Astrocyte (in vitro differentiated cells and primary cell): ENCODE results near the gene BCR. TPM values are rescaled to one million over a fixed set of nuclear protein-coding genes. Genes with fewer than 3 reads are reported as not detected.
"Not testable (repeated sequence)": the region's sequence is repeated elsewhere in the genome, so short reads cannot be mapped to it uniquely, and the experiment has no call there.

Experiments
- DNase-seq: peaks from one replicate; pipeline ENCODE4 v3.0.0-alpha.2; 2010; ENCODE audit warnings: low read depth
- FAIRE-seq: peaks from 2 replicates; lab custom pipeline; 2011; peaks lifted over from hg19 to GRCh38; lab: Jason Lieb, UNC
- H2AFZ ChIP-seq: 2 replicates; pipeline ENCODE4 v1.6.0; 2012; ENCODE audit warnings: low read depth, low read length, inconsistent platforms
- H3K27ac ChIP-seq: 2 replicates; pipeline ENCODE4 v1.5.1; 2011; ENCODE audit warnings: low read depth, low read length, inconsistent platforms
- H3K27me3 ChIP-seq: 2 replicates; pipeline ENCODE4 v1.6.0; 2011; ENCODE audit warnings: low read length, inconsistent platforms; ENCODE audit not compliant: insufficient read depth
- H3K36me3 ChIP-seq: 2 replicates; pipeline ENCODE4 v1.5.1; 2011; ENCODE audit warnings: low read length, inconsistent platforms; ENCODE audit not compliant: insufficient read depth
- H3K4me1 ChIP-seq: 2 replicates; pipeline ENCODE4 v1.5.1; 2011; ENCODE audit warnings: low read length, inconsistent platforms; ENCODE audit not compliant: insufficient read depth
- H3K4me2 ChIP-seq: 2 replicates; pipeline ENCODE4 v1.6.0; 2012; ENCODE audit warnings: low read length, inconsistent platforms
- H3K4me3 ChIP-seq: 2 replicates; pipeline ENCODE4 v1.5.1; 2011; ENCODE audit warnings: low read depth, mild to moderate bottlenecking, low read length, inconsistent platforms; ENCODE audit not compliant: insufficient read depth
- H3K79me2 ChIP-seq: 2 replicates; pipeline ENCODE4 v1.6.0; 2012; ENCODE audit warnings: mild to moderate bottlenecking, low read length, inconsistent platforms; ENCODE audit not compliant: insufficient read depth
- H3K9ac ChIP-seq: 2 replicates; pipeline ENCODE4 v1.6.0; 2012; ENCODE audit warnings: mild to moderate bottlenecking, low read length, inconsistent platforms
- H3K9me3 ChIP-seq: 2 replicates; pipeline ENCODE4 v1.5.1; 2012; ENCODE audit warnings: low read depth, mild to moderate bottlenecking, low read length, inconsistent platforms; ENCODE audit not compliant: insufficient read depth
- H4K20me1 ChIP-seq: 2 replicates; pipeline ENCODE4 v1.6.0; 2012; ENCODE audit warnings: low read length, inconsistent platforms; ENCODE audit not compliant: insufficient read depth
- H3K27ac Mint-ChIP-seq: one replicate; pipeline ENCODE4 v1.8.0; 2021; ENCODE audit warnings: mild to moderate bottlenecking, mixed read lengths; ENCODE audit not compliant: unreplicated experiment
- H3K27me3 Mint-ChIP-seq: one replicate; pipeline ENCODE4 v1.8.0; 2021; ENCODE audit warnings: low read depth, mixed read lengths; ENCODE audit not compliant: unreplicated experiment
- H3K36me3 Mint-ChIP-seq: one replicate; pipeline ENCODE4 v1.8.0; 2021; ENCODE audit warnings: low read depth, mixed read lengths; ENCODE audit not compliant: unreplicated experiment
- H3K4me1 Mint-ChIP-seq: one replicate; pipeline ENCODE4 v1.8.0; 2021; ENCODE audit warnings: low read depth, mixed read lengths; ENCODE audit not compliant: unreplicated experiment
- H3K4me3 Mint-ChIP-seq: one replicate; pipeline ENCODE4 v1.8.0; 2021; ENCODE audit warnings: mild to moderate bottlenecking, moderate library complexity, mixed read lengths; ENCODE audit not compliant: unreplicated experiment
- H3K9me3 Mint-ChIP-seq: one replicate; pipeline ENCODE4 v1.8.0; 2021; ENCODE audit warnings: mild to moderate bottlenecking, mixed read lengths; ENCODE audit not compliant: unreplicated experiment
- EZH2 ChIP-seq: IDR thresholded peaks from 2 replicates; pipeline ENCODE4 v1.6.1; 2012; ENCODE audit warnings: mild to moderate bottlenecking, low read length, inconsistent platforms; ENCODE audit not compliant: insufficient read depth
- total RNA-seq: library from RNA; stranded (reverse); gene quantifications from 2 replicates; pipeline ENCODE4 v1.2.1, GENCODE V29; 2021
- TF ChIP-seq, protein P1 (sequence below): IDR thresholded peaks from 2 replicates; pipeline ENCODE4 v1.5.1; 2011; ENCODE audit warnings: low read depth, mild to moderate bottlenecking, inconsistent platforms, low read length, moderate library complexity; ENCODE audit not compliant: insufficient read depth

The BCR gene
- total RNA-seq, 1 donor from 2014 or later, result 48.9 TPM

DNA sequence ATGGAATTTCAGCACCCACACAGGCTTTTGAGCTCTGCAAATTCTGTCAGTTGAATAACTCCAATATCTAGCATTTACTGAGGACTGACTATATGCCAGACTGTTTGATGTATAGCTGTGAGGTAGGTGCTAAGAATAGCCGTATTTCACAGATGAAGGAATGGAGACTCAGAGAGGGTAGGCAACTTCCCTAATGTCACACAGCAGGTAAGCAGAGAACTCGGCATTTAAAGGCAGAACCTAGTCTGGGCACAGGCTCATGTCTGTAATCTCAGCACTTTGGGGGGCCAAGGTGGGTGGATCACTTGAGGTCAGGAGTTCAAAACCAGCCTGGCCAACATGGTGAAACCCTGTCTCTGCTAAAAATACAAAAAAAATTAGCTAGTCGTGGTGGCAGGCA lies 184.1 kb downstream of the BCR start:
- Mint-ChIP-seq H3K4me3 (no peak overlapping the region), H3K36me3 (no peaks in the 10 kb centered on the region), H3K4me1 (no peaks in the 10 kb centered on the region), H3K27ac (no peak overlapping the region), H3K27me3 (peaks cover 92% of the 10 kb centered on the region), H3K9me3 (peaks cover 3% of the 10 kb centered on the region)
- no peaks in the 10 kb centered on the region for H3K36me3 ChIP-seq
- no peaks in the 10 kb centered on the region for H3K4me1 ChIP-seq
- no peak overlapping the region for H3K4me2 ChIP-seq
- TF ChIP-seq, protein P1, sequence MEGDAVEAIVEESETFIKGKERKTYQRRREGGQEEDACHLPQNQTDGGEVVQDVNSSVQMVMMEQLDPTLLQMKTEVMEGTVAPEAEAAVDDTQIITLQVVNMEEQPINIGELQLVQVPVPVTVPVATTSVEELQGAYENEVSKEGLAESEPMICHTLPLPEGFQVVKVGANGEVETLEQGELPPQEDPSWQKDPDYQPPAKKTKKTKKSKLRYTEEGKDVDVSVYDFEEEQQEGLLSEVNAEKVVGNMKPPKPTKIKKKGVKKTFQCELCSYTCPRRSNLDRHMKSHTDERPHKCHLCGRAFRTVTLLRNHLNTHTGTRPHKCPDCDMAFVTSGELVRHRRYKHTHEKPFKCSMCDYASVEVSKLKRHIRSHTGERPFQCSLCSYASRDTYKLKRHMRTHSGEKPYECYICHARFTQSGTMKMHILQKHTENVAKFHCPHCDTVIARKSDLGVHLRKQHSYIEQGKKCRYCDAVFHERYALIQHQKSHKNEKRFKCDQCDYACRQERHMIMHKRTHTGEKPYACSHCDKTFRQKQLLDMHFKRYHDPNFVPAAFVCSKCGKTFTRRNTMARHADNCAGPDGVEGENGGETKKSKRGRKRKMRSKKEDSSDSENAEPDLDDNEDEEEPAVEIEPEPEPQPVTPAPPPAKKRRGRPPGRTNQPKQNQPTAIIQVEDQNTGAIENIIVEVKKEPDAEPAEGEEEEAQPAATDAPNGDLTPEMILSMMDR, result no peak
- no peak for TF ChIP-seq EZH2
- no peak overlapping the region for H3K9ac ChIP-seq
- H3K9me3 ChIP-seq, result no peaks in the 10 kb centered on the region
- FAIRE-seq (no peak), DNase-seq (no peak)
- H4K20me1 ChIP-seq, result no peaks in the 10 kb centered on the region
- H3K79me2 ChIP-seq, result no peaks in the 10 kb centered on the region
- no peak overlapping the region for H3K27ac ChIP-seq
- H2AFZ ChIP-seq, result no peak overlapping the region
- H3K27me3 ChIP-seq, result peaks cover 39% of the 10 kb centered on the region
- no peak overlapping the region for H3K4me3 ChIP-seq

DNA sequence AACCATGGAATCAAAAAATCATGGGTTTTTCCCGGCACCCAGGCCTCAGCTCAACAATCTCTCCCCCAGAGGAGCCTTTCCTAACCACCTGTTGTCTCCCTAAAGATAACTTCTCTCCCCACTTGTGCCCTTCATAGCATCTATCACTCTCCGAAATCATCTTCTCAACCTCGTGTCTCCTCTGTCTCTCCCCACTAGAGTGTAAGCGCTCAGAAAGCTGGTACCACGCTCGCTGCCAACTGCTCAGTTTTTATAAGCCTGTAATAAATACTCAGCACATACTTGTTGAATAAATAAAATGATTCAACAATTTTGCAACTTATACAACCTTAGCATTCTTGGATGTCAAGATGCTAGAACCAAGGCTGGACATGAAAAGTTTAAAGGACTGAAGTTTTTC lies 185.2 kb downstream of the BCR start:
- no peaks in the 10 kb centered on the region for H3K4me1 Mint-ChIP-seq
- H3K27me3 Mint-ChIP-seq, result peaks cover 93% of the 10 kb centered on the region
- H3K4me3 ChIP-seq, result no peak overlapping the region
- H3K27me3 ChIP-seq, result peaks cover 36% of the 10 kb centered on the region
- H3K9me3 ChIP-seq, result no peaks in the 10 kb centered on the region
- FAIRE-seq (no peak), DNase-seq (no peak)
- H3K4me1 ChIP-seq, result no peaks in the 10 kb centered on the region
- no peaks in the 10 kb centered on the region for H3K36me3 ChIP-seq
- H3K36me3 Mint-ChIP-seq, result no peaks in the 10 kb centered on the region
- H3K27ac ChIP-seq, result no peak overlapping the region
- TF ChIP-seq, protein P1, result no peak
- no peak for TF ChIP-seq EZH2
- H3K4me2 ChIP-seq, result no peak overlapping the region
- H3K9ac ChIP-seq, result no peak overlapping the region
- H3K27ac Mint-ChIP-seq, result no peak overlapping the region
- H3K79me2 ChIP-seq, result no peaks in the 10 kb centered on the region
- H4K20me1 ChIP-seq, result no peaks in the 10 kb centered on the region
- peaks cover 4% of the 10 kb centered on the region for H3K9me3 Mint-ChIP-seq
- no peak overlapping the region for H2AFZ ChIP-seq
- no peak overlapping the region for H3K4me3 Mint-ChIP-seq

DNA sequence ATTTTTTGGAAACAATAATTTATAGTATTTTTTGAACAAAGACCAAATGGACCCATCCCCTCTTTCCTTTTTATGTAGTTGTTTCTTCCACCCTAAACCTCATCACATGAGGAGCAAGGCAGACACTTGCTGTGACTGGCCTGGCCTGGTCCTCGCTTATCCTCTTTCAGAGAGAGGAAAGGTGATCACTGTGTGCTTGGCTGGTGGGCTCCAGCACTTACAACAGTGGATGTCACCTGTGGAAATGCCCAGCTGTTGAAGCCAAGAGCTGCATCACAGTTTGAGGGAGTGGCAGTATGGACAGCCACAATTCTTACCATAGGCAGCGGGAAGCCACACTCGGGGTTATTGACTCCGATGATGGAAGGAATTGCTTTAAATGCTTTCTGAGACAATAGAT lies 185.7 kb downstream of the BCR start:
- no peaks in the 10 kb centered on the region for H3K36me3 Mint-ChIP-seq
- peaks cover 4% of the 10 kb centered on the region for H3K9me3 Mint-ChIP-seq
- H3K4me3 Mint-ChIP-seq, result no peak overlapping the region
- peaks cover 93% of the 10 kb centered on the region for H3K27me3 Mint-ChIP-seq
- no peak overlapping the region for H3K9ac ChIP-seq
- H3K79me2 ChIP-seq, result no peaks in the 10 kb centered on the region
- H2AFZ ChIP-seq, result no peak overlapping the region
- no peaks in the 10 kb centered on the region for H3K36me3 ChIP-seq
- peaks cover 36% of the 10 kb centered on the region for H3K27me3 ChIP-seq
- H3K4me1 ChIP-seq, result no peaks in the 10 kb centered on the region
- no peak overlapping the region for H3K27ac Mint-ChIP-seq
- H3K4me1 Mint-ChIP-seq, result no peaks in the 10 kb centered on the region
- TF ChIP-seq EZH2, result no peak
- TF ChIP-seq, protein P1, result no peak
- no peaks in the 10 kb centered on the region for H4K20me1 ChIP-seq
- no peak for DNase-seq
- no peaks in the 10 kb centered on the region for H3K9me3 ChIP-seq
- H3K27ac ChIP-seq, result no peak overlapping the region
- no peak overlapping the region for H3K4me2 ChIP-seq
- no peak overlapping the region for H3K4me3 ChIP-seq
- FAIRE-seq, result no peak

DNA sequence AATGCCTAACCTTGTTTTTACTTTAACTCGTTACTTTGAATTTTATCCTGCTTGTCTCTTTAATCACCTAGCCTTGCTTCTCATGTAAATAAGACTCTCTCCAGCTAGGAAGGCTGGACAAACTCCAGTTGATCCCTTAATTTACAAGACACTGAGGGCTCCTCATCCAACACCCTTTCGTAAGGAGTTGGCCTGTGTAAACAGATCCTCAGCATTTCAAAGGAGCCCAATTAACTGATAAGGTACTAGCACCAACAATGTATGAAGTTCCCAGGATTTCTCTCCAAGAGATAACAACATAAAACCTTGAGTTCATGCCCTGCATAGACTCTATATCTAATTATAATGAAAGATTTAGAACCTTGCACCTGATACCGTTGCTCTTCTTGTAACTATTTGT lies 186.9 kb downstream of the BCR start:
- not testable (repeated sequence) for H3K4me3 Mint-ChIP-seq, H3K4me1 ChIP-seq, H3K4me3 ChIP-seq, H2AFZ ChIP-seq, DNase-seq, H3K79me2 ChIP-seq, H3K36me3 Mint-ChIP-seq, H4K20me1 ChIP-seq, H3K27ac Mint-ChIP-seq, H3K27ac ChIP-seq, H3K4me1 Mint-ChIP-seq, H3K9ac ChIP-seq, H3K9me3 ChIP-seq, H3K36me3 ChIP-seq, H3K4me2 ChIP-seq, H3K9me3 Mint-ChIP-seq, FAIRE-seq
- peaks cover 38% of the 10 kb centered on the region for H3K27me3 ChIP-seq
- peaks cover 88% of the 10 kb centered on the region for H3K27me3 Mint-ChIP-seq
